Progenitor cell of endocrine pancreas (in vitro differentiated cells): ENCODE data around the gene MTF2. TPM values are rescaled to one million over a fixed set of nuclear protein-coding genes. Genes with fewer than 3 reads are reported as not detected.
"Not testable (repeated sequence)": the region's sequence is repeated elsewhere in the genome, so short reads cannot be mapped to it uniquely, and the experiment has no call there.

Source experiments
- DNase-seq: peaks from one replicate; pipeline ENCODE4 v3.0.0; 2021; ENCODE audit warnings: low spot score; ENCODE audit not compliant: unreplicated experiment
- H3K27ac Mint-ChIP-seq: 2 replicates; pipeline ENCODE4 v1.8.0; 2021; ENCODE audit warnings: mild to moderate bottlenecking, moderate library complexity, mixed read lengths
- H3K27me3 Mint-ChIP-seq: 2 replicates; pipeline ENCODE4 v1.8.0; 2021; ENCODE audit warnings: mixed read lengths
- H3K36me3 Mint-ChIP-seq: 2 replicates; pipeline ENCODE4 v1.8.0; 2022; ENCODE audit warnings: mixed read lengths; ENCODE audit not compliant: insufficient read depth
- H3K4me1 Mint-ChIP-seq: 2 replicates; pipeline ENCODE4 v1.8.0; 2021; ENCODE audit warnings: low read depth, mixed read lengths
- H3K4me3 Mint-ChIP-seq: 2 replicates; pipeline ENCODE4 v1.8.0; 2021; ENCODE audit warnings: low read depth, mild to moderate bottlenecking, moderate library complexity, mixed read lengths
- H3K9me3 Mint-ChIP-seq: 2 replicates; pipeline ENCODE4 v1.8.0; 2021; ENCODE audit warnings: low read depth, mixed read lengths
- total RNA-seq: library from RNA; stranded (reverse); gene quantifications from 2 replicates; pipeline ENCODE4 v1.2.1, GENCODE V29; 2021
- TF ChIP-seq, protein P1 (sequence below): fragments of 200-600 bp; sonication (generic); IDR thresholded peaks from one replicate; pipeline ENCODE4 v1.5.0; 2021; ENCODE audit warnings: antibody characterized with exemption, mild to moderate bottlenecking; ENCODE audit not compliant: unreplicated experiment

The MTF2 gene
- total RNA-seq, 1 donor from 2014 or later = 89.4 TPM

GRCh38 chr1:93172778-93173177, 93.7 kb downstream of the MTF2 start:
- TF ChIP-seq, protein P1, sequence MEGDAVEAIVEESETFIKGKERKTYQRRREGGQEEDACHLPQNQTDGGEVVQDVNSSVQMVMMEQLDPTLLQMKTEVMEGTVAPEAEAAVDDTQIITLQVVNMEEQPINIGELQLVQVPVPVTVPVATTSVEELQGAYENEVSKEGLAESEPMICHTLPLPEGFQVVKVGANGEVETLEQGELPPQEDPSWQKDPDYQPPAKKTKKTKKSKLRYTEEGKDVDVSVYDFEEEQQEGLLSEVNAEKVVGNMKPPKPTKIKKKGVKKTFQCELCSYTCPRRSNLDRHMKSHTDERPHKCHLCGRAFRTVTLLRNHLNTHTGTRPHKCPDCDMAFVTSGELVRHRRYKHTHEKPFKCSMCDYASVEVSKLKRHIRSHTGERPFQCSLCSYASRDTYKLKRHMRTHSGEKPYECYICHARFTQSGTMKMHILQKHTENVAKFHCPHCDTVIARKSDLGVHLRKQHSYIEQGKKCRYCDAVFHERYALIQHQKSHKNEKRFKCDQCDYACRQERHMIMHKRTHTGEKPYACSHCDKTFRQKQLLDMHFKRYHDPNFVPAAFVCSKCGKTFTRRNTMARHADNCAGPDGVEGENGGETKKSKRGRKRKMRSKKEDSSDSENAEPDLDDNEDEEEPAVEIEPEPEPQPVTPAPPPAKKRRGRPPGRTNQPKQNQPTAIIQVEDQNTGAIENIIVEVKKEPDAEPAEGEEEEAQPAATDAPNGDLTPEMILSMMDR = no peak
- Mint-ChIP-seq H3K4me1 (peaks cover 13% of the 10 kb centered on the region), H3K36me3 (peaks cover 33% of the 10 kb centered on the region), H3K27ac (peak overlapping the region; percentile 76), H3K4me3 (no peak overlapping the region), H3K9me3 (peaks cover 19% of the 10 kb centered on the region), H3K27me3 (no peaks in the 10 kb centered on the region)
- DNase-seq = no peak

- peaks cover 14% of the 10 kb centered on the region for H3K4me1 Mint-ChIP-seq
- not testable (repeated sequence) for DNase-seq, H3K27me3 Mint-ChIP-seq, H3K4me3 Mint-ChIP-seq, H3K27ac Mint-ChIP-seq
- H3K36me3 Mint-ChIP-seq = peaks cover 22% of the 10 kb centered on the region
- peaks cover 12% of the 10 kb centered on the region for H3K9me3 Mint-ChIP-seq
These were observed 95.6 kb downstream of the MTF2 start for GRCh38 chr1:93174638-93175037.

DNA sequence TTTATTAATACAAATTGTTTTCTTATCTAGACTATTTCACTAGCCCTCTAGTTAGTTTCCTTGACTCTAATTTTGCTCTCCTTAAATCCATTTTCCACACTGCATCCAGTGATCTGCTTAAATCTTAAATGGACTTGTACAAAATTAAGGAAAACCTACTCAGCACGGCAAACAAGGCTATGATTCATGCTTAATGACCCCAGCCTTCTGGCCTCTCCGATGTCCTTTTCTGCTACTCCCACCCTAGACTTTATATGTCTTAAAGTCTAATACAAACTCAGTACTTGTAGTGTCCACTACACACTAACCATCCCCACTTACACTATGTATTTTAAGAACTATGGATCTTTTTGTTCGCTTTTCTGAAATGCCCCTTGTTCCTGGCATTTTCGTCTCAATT, 98.9 kb downstream of the MTF2 start:
- TF ChIP-seq, protein P1 = no peak
- peaks cover 15% of the 10 kb centered on the region for H3K4me1 Mint-ChIP-seq
- no peak for DNase-seq
- peak overlapping the region; percentile 96 for H3K4me3 Mint-ChIP-seq
- no peaks in the 10 kb centered on the region for H3K27me3 Mint-ChIP-seq
- peaks cover 4% of the 10 kb centered on the region for H3K9me3 Mint-ChIP-seq
- H3K27ac Mint-ChIP-seq = no peak overlapping the region
- peaks cover 8% of the 10 kb centered on the region for H3K36me3 Mint-ChIP-seq

DNA sequence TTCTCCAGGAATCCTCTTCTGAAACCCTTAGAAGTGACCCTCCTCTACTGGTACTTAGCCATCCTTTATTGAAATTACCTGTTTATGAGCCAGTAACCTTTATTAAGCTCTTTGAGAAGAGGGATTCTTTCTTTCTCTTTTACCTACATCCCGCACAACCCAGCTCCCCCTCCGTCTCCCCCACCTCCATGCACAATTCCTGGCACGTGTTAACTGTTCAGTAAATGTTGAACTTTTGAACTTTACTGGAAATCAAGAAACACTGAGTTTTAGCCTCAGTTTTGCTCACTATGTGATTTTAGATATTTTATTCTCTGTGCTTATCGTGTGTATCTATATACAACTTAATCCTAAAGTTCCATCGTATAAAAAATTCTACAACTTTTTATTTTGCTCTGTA, 99.3 kb downstream of the MTF2 start:
- TF ChIP-seq, protein P1 = no peak
- H3K27me3 Mint-ChIP-seq = no peaks in the 10 kb centered on the region
- H3K36me3 Mint-ChIP-seq = peaks cover 8% of the 10 kb centered on the region
- H3K27ac Mint-ChIP-seq = no peak overlapping the region
- no peak for DNase-seq
- H3K4me1 Mint-ChIP-seq = peaks cover 13% of the 10 kb centered on the region
- H3K9me3 Mint-ChIP-seq = peaks cover 4% of the 10 kb centered on the region
- H3K4me3 Mint-ChIP-seq = peak overlapping the region; percentile 96

DNA sequence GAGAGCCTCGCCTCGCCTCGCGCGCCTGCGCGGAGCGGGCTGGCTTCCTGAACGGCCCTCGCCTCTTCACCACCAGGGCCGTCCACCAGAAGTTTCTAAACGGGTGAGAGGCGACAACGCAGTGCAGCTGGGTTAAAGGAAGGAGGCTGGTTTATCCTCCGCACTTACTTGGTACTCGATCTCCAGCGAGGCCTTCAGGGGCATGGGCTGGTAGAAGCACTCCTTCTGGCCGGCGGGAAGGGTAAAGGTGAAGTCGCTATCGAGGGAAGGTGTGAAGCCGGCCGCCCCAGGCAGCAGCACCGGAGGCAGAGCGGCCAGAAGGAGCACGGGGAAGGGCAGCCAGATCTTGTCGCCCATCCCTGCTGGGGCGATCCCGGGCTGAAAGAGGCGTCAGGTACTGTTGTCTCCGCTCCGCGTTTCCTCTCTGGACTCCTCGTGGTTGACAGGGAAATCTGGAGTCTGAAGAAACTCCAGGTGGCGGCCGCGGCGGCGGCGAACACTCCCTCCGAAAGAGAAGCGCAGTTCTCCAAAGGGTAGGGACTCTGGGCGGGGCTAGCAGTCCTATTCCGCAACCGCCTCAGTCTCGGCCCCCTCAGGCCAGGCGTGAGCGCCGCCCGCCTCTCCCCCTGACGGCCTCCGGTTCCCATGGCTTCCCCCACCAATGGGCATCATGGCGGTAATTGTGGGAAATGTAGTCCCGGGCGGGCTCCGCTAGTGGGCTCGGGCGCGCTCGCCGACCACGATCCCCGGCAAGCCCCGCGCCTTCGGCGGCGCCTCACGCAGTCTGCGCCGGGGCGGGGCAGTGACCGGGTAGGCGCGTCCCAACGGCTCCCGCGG, 101.0 kb downstream of the MTF2 start, which contains the start of gene TMED5:
Gene TMED5 (minus strand): TSS at position 528 of the 837 bp plus-strand sequence. CDS start 171 bp downstream, at position 357.
- Mint-ChIP-seq H3K4me1 (peaks cover 13% of the 10 kb centered on the region), H3K27ac (peak within 1 kb of the TSS; percentile 99), H3K27me3 (no peaks in the 10 kb centered on the region), H3K4me3 (peak within 1 kb of the TSS; percentile 96), H3K36me3 (peaks cover 2% of the 10 kb centered on the region), H3K9me3 (no peaks in the 10 kb centered on the region)
- DNase-seq = peak; percentile 95
- TF ChIP-seq, protein P1 = peak; percentile 24
